Putamen (tissue), 1 donor: ENCODE measurements around the gene DENND6B.
"Not testable (repeated sequence)": the region's sequence is repeated elsewhere in the genome, so short reads cannot be mapped to it uniquely, and the experiment has no call there.

Experiments used
- DNase-seq: peaks from one replicate; pipeline ENCODE4 v3.0.0-alpha.2; 2016; ENCODE audit warnings: low spot score

Gene DENND6B

DNA sequence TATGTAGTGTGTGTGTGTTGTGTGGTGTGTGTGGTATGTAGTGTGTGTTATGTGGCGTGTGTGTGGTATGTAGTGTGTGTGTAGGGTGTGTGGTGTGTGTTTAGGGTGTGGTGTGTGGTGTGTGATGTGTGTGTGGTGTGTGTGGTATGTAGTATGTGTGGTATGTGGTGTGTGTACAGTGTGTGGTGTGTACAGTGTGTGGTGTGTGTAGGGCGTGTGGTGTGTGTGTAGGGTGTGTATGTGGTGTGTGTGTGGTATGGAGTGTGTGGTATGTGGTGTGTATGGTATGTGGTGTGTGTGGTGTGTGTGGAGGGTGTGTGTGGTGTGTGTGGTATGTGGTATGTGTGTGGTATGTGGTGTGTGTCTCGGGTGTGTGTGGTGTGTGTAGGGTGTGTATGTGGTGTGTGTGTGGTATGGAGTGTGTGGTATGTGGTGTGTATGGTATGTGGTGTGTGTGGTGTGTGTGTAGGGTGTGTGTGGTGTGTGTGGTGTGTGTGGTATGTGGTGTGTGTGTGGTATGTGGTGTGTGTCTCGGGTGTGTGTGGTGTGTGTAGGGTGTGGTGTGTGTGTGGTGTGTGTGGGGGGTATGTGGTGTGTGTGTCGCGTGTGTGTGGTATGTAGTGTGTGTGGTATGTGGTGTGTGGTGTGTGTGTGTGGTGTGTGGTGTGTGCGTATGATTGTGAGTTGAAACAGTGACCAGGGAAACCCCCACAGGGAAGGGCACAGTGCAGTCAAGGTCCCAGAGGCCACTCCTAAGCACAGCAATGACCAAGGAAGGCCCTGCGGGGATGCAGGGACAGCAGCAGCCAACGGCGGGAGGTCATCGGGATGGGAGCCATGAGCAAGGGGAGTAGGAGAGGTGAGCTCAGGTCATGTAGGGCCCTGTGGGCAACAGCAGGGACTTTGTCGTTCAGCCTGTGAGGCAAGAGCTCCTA, 13.4 kb upstream of the DENND6B start:
- DNase-seq = no peak

- no peak for DNase-seq
Observed at GRCh38 chr22:50338860-50339462, 12.1 kb upstream of the DENND6B start.

DNA sequence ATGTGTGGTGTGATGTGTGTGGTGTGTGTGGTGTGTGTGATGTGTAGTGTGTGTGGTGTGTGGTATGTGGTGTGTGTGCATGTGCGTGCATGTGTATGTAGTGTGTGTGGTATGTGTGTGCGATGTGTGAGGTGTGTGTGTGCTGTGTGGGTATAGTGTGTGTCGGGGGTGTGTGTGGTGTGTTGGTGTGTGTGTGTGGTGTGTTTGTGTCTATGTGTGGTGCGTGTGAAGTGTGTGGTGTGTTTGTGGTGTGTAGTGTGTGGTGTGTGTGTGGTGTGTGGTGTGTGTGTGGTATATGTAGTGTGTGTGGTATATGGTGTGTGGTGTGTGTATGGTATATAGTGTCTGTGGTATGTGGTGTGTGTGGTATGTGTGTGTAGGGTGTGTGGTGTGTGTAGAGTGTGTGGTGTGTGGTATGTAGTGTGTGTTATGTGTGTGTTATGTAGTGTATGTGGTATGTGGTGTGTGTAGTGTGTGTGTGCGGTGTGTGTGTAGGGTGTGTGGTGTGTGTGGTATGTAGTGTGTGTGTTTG, 11.3 kb upstream of the DENND6B start:
- no peak for DNase-seq

GRCh38 chr22:50337262-50338041, 10.6 kb upstream of the DENND6B start:
- no peak for DNase-seq

GRCh38 chr22:50334433-50334832, 7.6 kb upstream of the DENND6B start:
- not testable (repeated sequence) for DNase-seq

DNA sequence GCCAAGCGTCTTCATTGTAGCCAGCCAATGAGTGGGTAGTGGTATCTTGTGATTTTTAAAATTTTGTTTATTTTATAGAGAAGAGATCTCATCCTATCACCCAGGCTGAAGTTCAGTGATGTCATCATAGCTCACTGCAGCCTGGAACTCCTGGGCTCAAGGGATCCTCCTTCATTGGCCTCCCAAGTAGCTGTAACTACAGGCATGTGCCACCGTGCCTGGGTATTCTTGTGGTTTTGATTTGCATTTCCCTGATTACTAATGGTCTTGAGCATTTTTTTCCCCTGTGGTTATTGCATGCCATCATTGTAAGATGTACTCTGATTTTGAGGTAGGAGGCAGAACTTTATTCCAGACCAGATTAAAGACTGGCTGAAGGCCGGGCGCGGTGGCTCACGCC, 2.4 kb upstream of the DENND6B start:
- DNase-seq = no peak

- no peak for DNase-seq
Observed at GRCh38 chr22:50327711-50328019, 853 bp upstream of the DENND6B start.

- no peak for DNase-seq
Observed at GRCh38 chr22:50326225-50326955, 422 bp downstream of the DENND6B start.

DNA sequence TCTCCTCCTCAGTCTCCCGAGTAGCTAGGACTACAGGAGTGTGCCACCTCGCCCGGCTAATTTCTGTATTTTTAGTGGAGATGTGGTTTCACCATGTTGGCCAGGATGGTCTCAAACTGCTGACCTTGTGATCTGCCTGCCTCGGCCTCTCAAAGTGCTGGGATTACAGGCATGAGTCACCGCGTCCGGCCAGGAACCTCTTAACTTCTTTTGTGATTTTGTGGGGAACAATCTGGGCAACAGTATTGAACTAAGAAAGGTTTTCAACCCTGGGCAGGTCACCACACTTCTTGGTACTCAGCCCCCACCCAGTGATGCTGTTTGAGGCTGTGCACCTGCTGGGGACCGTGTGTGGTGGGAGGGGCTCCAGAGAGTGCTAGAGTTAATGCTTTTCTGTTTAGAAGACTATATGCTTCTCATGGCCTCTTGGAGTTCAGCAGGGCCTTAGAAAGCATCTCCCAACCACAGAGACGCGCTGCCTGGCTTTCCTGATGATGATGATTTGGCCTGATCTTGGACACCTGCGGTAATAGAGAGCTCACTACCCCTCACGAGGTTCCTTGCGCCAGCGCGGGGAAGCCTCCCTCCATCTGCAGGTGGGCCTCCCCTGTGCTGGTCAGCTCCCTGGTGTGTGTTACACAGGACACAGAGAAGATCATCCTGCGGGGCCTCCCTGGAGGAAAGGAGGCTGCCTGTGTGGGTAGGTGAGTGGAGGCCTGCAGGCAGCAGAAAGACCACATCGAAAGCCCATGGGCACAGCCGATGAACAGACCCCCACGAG, 1.2 kb downstream of the DENND6B start:
- DNase-seq = no peak

GRCh38 chr22:50323900-50324299, 2.9 kb downstream of the DENND6B start:
- no peak for DNase-seq

GRCh38 chr22:50322382-50323104, 4.3 kb downstream of the DENND6B start:
- not testable (repeated sequence) for DNase-seq

DNA sequence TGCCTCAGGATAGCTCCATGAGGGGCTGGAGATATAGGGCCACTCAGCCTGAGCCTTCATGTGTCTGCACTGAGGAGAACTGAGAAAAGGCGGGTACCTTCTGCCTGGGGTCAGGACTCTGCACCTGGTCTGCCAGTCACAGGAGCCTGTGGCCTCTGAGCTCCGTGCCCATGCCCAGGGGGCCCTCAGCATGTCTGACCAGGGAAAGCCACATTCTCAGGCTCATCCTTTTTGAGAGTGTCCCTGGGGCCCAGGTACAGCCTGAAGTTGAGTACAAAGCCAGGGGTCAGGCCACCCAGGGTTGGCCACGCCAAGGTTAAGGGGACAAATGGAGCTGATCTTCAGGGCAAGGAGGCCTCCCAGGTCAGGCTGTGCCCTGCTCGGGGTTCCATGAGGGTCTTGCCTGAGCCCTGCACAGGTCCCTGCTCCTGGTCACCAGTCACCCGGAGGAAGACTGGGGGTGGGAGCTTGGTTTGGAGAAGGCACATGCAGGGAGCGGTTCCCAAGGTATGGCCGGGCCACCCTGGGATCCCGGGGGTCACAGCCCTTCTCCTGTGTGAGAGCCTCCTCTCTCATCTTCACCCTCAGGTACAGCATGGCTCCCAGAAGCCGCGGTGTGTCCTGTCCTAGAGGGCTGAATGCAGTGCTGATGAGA, 6.0 kb downstream of the DENND6B start:
- no peak for DNase-seq

- DNase-seq = no peak
Observed at GRCh38 chr22:50320116-50320515, 6.7 kb downstream of the DENND6B start.

GRCh38 chr22:50319503-50319951, 7.3 kb downstream of the DENND6B start:
- DNase-seq = no peak

GRCh38 chr22:50318698-50319411, 8.0 kb downstream of the DENND6B start:
- DNase-seq = no peak

GRCh38 chr22:50318356-50318697, 8.5 kb downstream of the DENND6B start:
- DNase-seq = no peak

DNA sequence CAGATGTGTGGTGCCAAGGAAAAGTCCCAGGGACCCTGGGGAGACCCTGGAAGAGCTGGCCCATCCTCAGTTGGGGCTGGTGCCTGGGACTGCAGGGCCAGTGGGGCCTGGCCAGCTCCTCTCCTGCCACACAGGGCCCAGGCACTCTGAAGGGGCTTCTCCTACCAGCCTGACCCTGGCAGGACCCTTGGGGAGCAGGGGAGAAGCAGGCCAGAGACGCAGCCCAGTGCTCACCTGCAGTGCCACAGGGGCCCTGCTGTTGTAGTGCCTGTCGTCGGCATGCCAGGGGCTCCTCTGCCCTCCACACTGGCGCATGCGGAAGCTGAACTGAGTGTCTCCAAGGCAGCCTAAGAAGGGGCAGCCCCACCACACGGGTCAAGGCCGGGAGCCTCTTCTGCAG, 9.1 kb downstream of the DENND6B start:
- no peak for DNase-seq

- no peak for DNase-seq
Observed at GRCh38 chr22:50317178-50317577, 9.6 kb downstream of the DENND6B start.
